8988T (cell line): ENCODE results near the gene C17orf58.

Source experiments
- DNase-seq: peaks from one replicate; pipeline ENCODE4 v3.0.0; 2011

Gene C17orf58

DNA sequence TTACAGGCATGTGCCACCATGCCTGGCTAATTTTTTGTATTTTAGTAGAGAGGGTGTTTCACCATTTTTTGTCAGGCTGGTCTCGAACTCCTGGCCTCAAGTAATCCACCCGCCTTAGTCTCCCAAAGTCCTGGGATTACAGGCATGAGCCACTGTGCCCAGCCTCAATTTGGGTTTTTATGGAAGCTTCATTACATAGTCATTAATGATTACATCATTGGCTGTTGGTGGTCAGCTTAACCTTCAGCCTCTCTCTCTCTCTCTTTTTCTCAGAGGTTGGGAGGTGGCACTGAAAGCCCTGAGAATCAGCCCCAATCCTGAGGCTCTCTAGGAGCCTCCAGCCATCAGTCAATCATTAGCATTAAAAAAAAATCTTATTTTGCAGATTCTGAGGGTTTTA, 45.3 kb downstream of the C17orf58 start:
- DNase-seq, result no peak

DNA sequence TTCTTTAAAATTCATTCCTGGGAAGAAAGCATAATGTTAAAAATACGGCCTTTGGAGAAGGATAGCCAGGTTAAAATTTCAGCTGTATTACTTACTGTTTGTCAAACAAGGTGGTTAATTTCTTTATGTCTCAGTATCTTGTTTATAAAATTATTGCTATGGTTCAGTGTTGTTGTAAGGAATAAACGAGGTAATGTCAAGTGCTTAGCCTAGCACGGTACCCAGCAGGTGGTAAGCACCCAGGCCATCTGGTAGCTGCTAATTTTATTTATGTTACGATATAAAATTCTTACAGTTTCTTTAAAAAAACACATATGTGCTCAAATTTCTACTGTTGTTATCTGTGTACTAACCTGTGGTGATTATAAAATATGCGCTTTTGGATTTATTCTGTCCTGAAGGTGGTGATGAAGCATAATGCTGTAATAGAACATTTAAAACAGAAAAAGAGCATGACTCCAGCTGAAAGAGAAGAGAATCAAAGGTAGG, 48.9 kb downstream of the C17orf58 start:
- DNase-seq, result no peak

- no peak for DNase-seq
These were observed 49.8 kb downstream of the C17orf58 start for GRCh38 chr17:67946513-67946912.

- DNase-seq, result no peak
These were observed 52.2 kb downstream of the C17orf58 start for GRCh38 chr17:67944035-67944434.

DNA sequence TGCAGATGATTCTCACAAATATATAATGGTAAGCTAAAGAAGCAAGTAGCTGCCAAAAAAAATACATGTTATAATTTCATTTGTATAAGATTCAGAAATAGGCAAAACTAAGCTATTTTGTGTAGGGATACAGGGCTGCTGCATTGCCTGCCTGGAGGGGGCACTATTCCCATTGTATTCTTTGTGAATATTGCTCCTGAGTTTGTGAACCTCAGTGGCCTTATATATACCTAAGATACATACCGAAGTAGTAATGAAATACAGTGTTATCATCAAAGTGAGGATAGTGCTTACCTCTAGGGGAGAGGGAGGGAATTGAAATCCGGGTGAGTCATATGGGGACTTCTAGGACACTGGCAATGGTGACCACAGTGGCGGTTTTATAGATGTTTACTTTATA, 53.5 kb downstream of the C17orf58 start:
- DNase-seq, result no peak
